IMR-90 (cell line): Measurements from ENCODE around the gene LYZL2. TPM values are rescaled to one million over a fixed set of nuclear protein-coding genes. Genes with fewer than 3 reads are reported as not detected.
A peak's percentile ranks its signal among the peaks of the same experiment; 100 is the strongest.

ENCODE experiments used
- ATAC-seq: fragments of 200-7000 bp; cut with Tn5 transposase; 2 replicates; pipeline ENCODE4 v1.9.1; 2020; ENCODE audit warnings: low read depth, mild to moderate bottlenecking, moderate library complexity
- BruUV-seq: library from RNA; stranded (reverse); fragments of 400-500 nt; replicated peaks from 2 replicates; lab custom pipeline; 2021; lab: Mats Ljungman, UMichigan
- CTCF ChIA-PET: fragments of 300-600 bp; formaldehyde crosslinking; extraction: SDS; loops from one replicate; lab custom pipeline; 2021; ENCODE audit warnings: antibody characterized with exemption; lab: Yijun Ruan, JAX
- POLR2A ChIA-PET: fragments of 300-600 bp; sonication (Branson Sonifier 250); formaldehyde crosslinking; loops from one replicate; lab custom pipeline; 2022; ENCODE audit warnings: antibody characterized with exemption; ENCODE audit not compliant: unreplicated experiment; lab: Charles Lee
- DNase-seq: peaks from one replicate; pipeline ENCODE4 v3.0.0; 2013
- H2AFZ ChIP-seq: replicated peaks from 2 replicates; pipeline ENCODE3; 2013; ENCODE audit warnings: low read length, mild to moderate bottlenecking; ENCODE audit not compliant: poor library complexity
- H2AK5ac ChIP-seq: 2 replicates; pipeline ENCODE4 v1.6.1; 2013; ENCODE audit warnings: low read depth, low read length, inconsistent platforms
- H2AK9ac ChIP-seq: replicated peaks from 2 replicates; pipeline ENCODE3; 2013; ENCODE audit warnings: mild to moderate bottlenecking, low read depth, low read length, moderate library complexity; ENCODE audit not compliant: poor library complexity
- H2BK120ac ChIP-seq: 2 replicates; pipeline ENCODE4 v1.6.1; 2013; ENCODE audit warnings: low read depth, low read length, inconsistent platforms
- H2BK15ac ChIP-seq: 3 replicates; pipeline ENCODE4 v1.6.1; 2013; ENCODE audit warnings: low read depth, low read length, inconsistent platforms
- H2BK20ac ChIP-seq: 2 replicates; pipeline ENCODE4 v1.6.1; 2013; ENCODE audit warnings: low read depth, mild to moderate bottlenecking, inconsistent platforms, low read length, moderate library complexity
- H2BK5ac ChIP-seq: 2 replicates; pipeline ENCODE4 v1.6.1; 2013; ENCODE audit warnings: mild to moderate bottlenecking, low read depth, low read length, inconsistent platforms; ENCODE audit not compliant: poor library complexity, severe bottlenecking
- H3K14ac ChIP-seq: replicated peaks from 2 replicates; pipeline ENCODE4 v1.6.1; 2013; ENCODE audit warnings: low read depth, low read length, inconsistent platforms
- H3K18ac ChIP-seq: 2 replicates; pipeline ENCODE4 v1.6.1; 2013; ENCODE audit warnings: low read depth, low read length, control low read depth
- H3K23ac ChIP-seq: 2 replicates; pipeline ENCODE4 v1.6.1; 2013; ENCODE audit warnings: low read depth, low read length, inconsistent platforms
- H3K27ac ChIP-seq: 2 replicates; pipeline ENCODE4 v1.5.1; 2013; ENCODE audit warnings: mild to moderate bottlenecking, control low read depth, low read length; ENCODE audit not compliant: insufficient read depth
- H3K27me3 ChIP-seq: 2 replicates; pipeline ENCODE4 v1.6.1; 2013; ENCODE audit warnings: low read length; ENCODE audit not compliant: control insufficient read depth, insufficient read depth
- H3K36me3 ChIP-seq: 2 replicates; pipeline ENCODE4 v1.6.1; 2013; ENCODE audit warnings: low read length, mixed read lengths; ENCODE audit not compliant: control insufficient read depth, insufficient read depth
- H3K4ac ChIP-seq: 2 replicates; pipeline ENCODE4 v1.6.1; 2013; ENCODE audit warnings: low read depth, low read length, inconsistent platforms
- H3K4me1 ChIP-seq: 2 replicates; pipeline ENCODE4 v1.6.1; 2013; ENCODE audit warnings: low read length, mixed read lengths; ENCODE audit not compliant: control insufficient read depth, insufficient read depth
- H3K4me2 ChIP-seq: 2 replicates; pipeline ENCODE4 v1.6.1; 2013; ENCODE audit warnings: low read depth, mild to moderate bottlenecking, control low read depth, low read length, moderate library complexity
- H3K4me3 ChIP-seq: 2 replicates; pipeline ENCODE4 v1.5.1; 2013; ENCODE audit warnings: low read depth, mild to moderate bottlenecking, control low read depth, low read length, moderate library complexity; ENCODE audit not compliant: insufficient read depth
- H3K56ac ChIP-seq: 2 replicates; pipeline ENCODE4 v1.6.1; 2013; ENCODE audit warnings: low read length, inconsistent platforms; ENCODE audit not compliant: insufficient read depth; ENCODE audit errors: extremely low read depth
- H3K79me1 ChIP-seq, 2 experiments: 2 replicates each; pipeline ENCODE4 v1.6.1; 2013; ENCODE audit warnings: low read length in 2 of 2, inconsistent platforms in 1 of 2, low read depth in 1 of 2
- H3K9ac ChIP-seq: 2 replicates; pipeline ENCODE4 v1.6.1; 2013; ENCODE audit warnings: low read depth, low read length, control low read depth
- H3K9me1 ChIP-seq: 2 replicates; pipeline ENCODE4 v1.6.1; 2013; ENCODE audit warnings: low read length, inconsistent platforms; ENCODE audit not compliant: insufficient read depth
- H3K9me3 ChIP-seq: 2 replicates; pipeline ENCODE4 v1.6.1; 2013; ENCODE audit warnings: low read length; ENCODE audit not compliant: control insufficient read depth, insufficient read depth
- H4K20me1 ChIP-seq: 2 replicates; pipeline ENCODE4 v1.6.1; 2013; ENCODE audit warnings: low read length, inconsistent platforms; ENCODE audit not compliant: insufficient read depth
- H4K5ac ChIP-seq: 2 replicates; pipeline ENCODE4 v1.6.1; 2013; ENCODE audit warnings: mild to moderate bottlenecking, low read depth, low read length, control low read depth
- H4K8ac ChIP-seq, 2 experiments: 2 replicates each; pipeline ENCODE4 v1.6.1; 2013; ENCODE audit warnings: low read depth in 2 of 2, low read length in 2 of 2, control low read depth in 1 of 2, inconsistent platforms in 1 of 2
- H4K91ac ChIP-seq: 2 replicates; pipeline ENCODE4 v1.6.1; 2013; ENCODE audit warnings: low read depth, low read length, inconsistent platforms; ENCODE audit not compliant: insufficient read depth
- CEBPB ChIP-seq: IDR thresholded peaks from 2 replicates; pipeline ENCODE4 v1.6.1; 2012; ENCODE audit warnings: low read depth, low read length, improper control_type of control experiment
- POLR2A ChIP-seq: IDR thresholded peaks from 2 replicates; pipeline ENCODE4 v1.6.1; 2012; ENCODE audit warnings: mild to moderate bottlenecking, low read depth, low read length
- RAD21 ChIP-seq: IDR thresholded peaks from 2 replicates; pipeline ENCODE4 v1.6.1; 2012; ENCODE audit warnings: low read length, improper control_type of control experiment
- RCOR1 ChIP-seq: IDR thresholded peaks from 2 replicates; pipeline ENCODE4 v1.6.1; 2012; ENCODE audit warnings: mild to moderate bottlenecking, low read length, improper control_type of control experiment; ENCODE audit not compliant: insufficient replicate concordance
- SMC3 ChIP-seq: fragments of 150-350 bp; IDR thresholded peaks from 2 replicates; pipeline ENCODE4 v1.6.1; 2016; ENCODE audit warnings: low read depth, mild to moderate bottlenecking, antibody characterized with exemption, low read length, moderate library complexity
- WGBS, 2 experiments: methylation state at CpG; one replicate each; pipeline versions ENCODE4 v1.1.5 to v1.1.7; 2013; ENCODE audit warnings: missing lambda C conversion rate in 2 of 2; ENCODE audit not compliant: insufficient read length in 1 of 2; ENCODE audit errors: extremely low coverage in 2 of 2; 5-methylcytosine and 5-hydroxymethylcytosine counted together
- dilution Hi-C: fragments of 300-500 bp; cut with HindIII; formaldehyde crosslinking; loops from one replicate; pipeline ENCODE4 v1.14.3; 2018; ENCODE audit warnings: low sequenced_read_pairs; ENCODE audit not compliant: unreplicated experiment
- in situ Hi-C: fragments of 300-500 bp; cut with MboI; formaldehyde crosslinking; loops from 3 replicates; pipeline ENCODE4 v1.14.3; 2019; ENCODE audit warnings: low sequenced_read_pairs, inconsistent platforms, mixed read lengths
- intact Hi-C: fragments of 100-400 bp; cut with micrococcal nuclease; formaldehyde crosslinking; loops from 2 replicates; pipeline ENCODE4 v1.10.0; 2022
- polyA plus RNA-seq, 3 experiments: library from polyadenylated mRNA; depleted of rRNA; stranded (reverse); fragments of >200 nt; gene quantifications; 2 replicates each; pipeline ENCODE4 v1.2.3, GENCODE V29; 2012; ENCODE audit warnings: low replicate concordance in 1 of 3
- total RNA-seq: library from RNA; depleted of rRNA; stranded (reverse); fragments of >200 nt; gene quantifications from 2 replicates; pipeline ENCODE4 v1.2.3, GENCODE V29; 2012
- TF ChIP-seq, protein P1 (sequence below): fragments of 150-350 bp; IDR thresholded peaks from 2 replicates; pipeline ENCODE4 v1.6.1; 2016; ENCODE audit warnings: low read depth, mild to moderate bottlenecking, low read length, moderate library complexity, borderline replicate concordance

LYZL2 gene
- total and polyA plus RNA-seq, 2 of the 4 experiments (the other 2 are of a cell fraction) = not detected

DNA sequence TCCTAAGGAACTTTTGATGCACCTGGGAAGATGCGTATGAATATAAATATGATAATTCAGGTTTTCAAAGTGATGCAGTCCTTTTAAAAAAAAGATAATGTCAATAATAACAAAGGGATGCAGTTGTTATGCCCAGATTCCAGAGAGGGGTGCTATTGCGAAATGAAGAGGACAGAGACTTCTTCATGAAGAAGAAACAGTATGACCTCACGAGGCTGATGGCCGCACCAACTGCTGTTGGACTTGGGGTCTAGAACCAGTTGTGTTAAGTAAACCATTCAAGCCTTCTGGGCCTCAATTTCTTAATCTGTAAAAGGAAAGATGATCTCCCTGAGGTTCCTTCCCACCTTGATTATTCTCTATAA, 55.1 kb downstream of the LYZL2 start:
- Histone ChIP-seq H3K18ac (no peak overlapping the region), H2BK15ac (no peak overlapping the region), H3K4ac (no peak overlapping the region), H3K4me1 (no peaks in the 10 kb centered on the region), H3K9me3 (peaks cover 5% of the 10 kb centered on the region), H2BK120ac (no peak overlapping the region), H2BK20ac (no peak overlapping the region), H3K4me3 (no peak overlapping the region), H3K23ac (no peak overlapping the region), H4K91ac (no peak overlapping the region), H3K79me1 (no peaks in the 10 kb centered on the region), H4K20me1 (no peaks in the 10 kb centered on the region), H3K56ac (no peak overlapping the region), H3K9ac (no peak overlapping the region), H4K5ac (no peak overlapping the region), H2BK5ac (no peak overlapping the region), H3K27ac (no peak overlapping the region), H3K36me3 (no peaks in the 10 kb centered on the region), H2AK9ac (no peak overlapping the region), H2AK5ac (no peak overlapping the region), H4K8ac (no peak overlapping the region), H3K9me1 (no peaks in the 10 kb centered on the region), H3K4me2 (no peak overlapping the region), H3K27me3 (peaks cover 48% of the 10 kb centered on the region), H2AFZ (no peak overlapping the region), H3K14ac (no peak overlapping the region)
- in situ Hi-C loops (no loop called here), intact Hi-C loops (no loop called here), dilution Hi-C loops (no loop called here)
- CTCF ChIA-PET = no interaction called here
- ATAC-seq = no peak
- no CpG with 5 or more reads among the region's 4 CpGs for WGBS, 2 experiments
- DNase-seq = no peak
- TF ChIP-seq, protein P1, sequence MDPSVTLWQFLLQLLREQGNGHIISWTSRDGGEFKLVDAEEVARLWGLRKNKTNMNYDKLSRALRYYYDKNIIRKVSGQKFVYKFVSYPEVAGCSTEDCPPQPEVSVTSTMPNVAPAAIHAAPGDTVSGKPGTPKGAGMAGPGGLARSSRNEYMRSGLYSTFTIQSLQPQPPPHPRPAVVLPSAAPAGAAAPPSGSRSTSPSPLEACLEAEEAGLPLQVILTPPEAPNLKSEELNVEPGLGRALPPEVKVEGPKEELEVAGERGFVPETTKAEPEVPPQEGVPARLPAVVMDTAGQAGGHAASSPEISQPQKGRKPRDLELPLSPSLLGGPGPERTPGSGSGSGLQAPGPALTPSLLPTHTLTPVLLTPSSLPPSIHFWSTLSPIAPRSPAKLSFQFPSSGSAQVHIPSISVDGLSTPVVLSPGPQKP = no peak
- TF ChIP-seq RAD21 (no peak), POLR2A (no peak), SMC3 (no peak), RCOR1 (no peak), CEBPB (peak; percentile 72)
- POLR2A ChIA-PET = no interaction called here
- no TSS peak for BruUV-seq
